H1 (cell line): ENCODE results near the gene HS3ST1. TPM values are rescaled to one million over a fixed set of nuclear protein-coding genes. Genes with fewer than 3 reads are reported as not detected.

Experiments
- CHD7 ChIP-seq: fragments of 300-600 bp; sonication (generic); IDR thresholded peaks from 2 replicates; pipeline ENCODE4 v1.7.1; 2012; ENCODE audit warnings: low read length, moderate library complexity, mild to moderate bottlenecking, inconsistent platforms; ENCODE audit not compliant: insufficient replicate concordance
- E2F6 ChIP-seq: IDR thresholded peaks from 2 replicates; pipeline ENCODE4 v1.6.1; 2012; ENCODE audit warnings: inconsistent platforms
- EP300 ChIP-seq, 2 experiments: IDR thresholded peaks; 1 replicate in 1 of 2; 2 replicates in 1 of 2; pipeline ENCODE4 v1.6.1; 2011 to 2012; ENCODE audit warnings: low read depth in 2 of 2, low read length in 2 of 2, mild to moderate bottlenecking in 2 of 2, borderline replicate concordance in 1 of 2, inconsistent platforms in 1 of 2, moderate library complexity in 1 of 2
- TCF12 ChIP-seq: IDR thresholded peaks from 2 replicates; pipeline ENCODE4 v1.6.1; 2011; ENCODE audit warnings: low read depth, mild to moderate bottlenecking, low read length
- polyA plus RNA-seq, 7 experiments: library from polyadenylated mRNA; depleted of rRNA in 3 of 7; stranded (reverse) in 5 of 7; unstranded in 2 of 7; fragments of >200 nt in 5 of 7; fragments of 200-250 nt in 2 of 7; gene quantifications; 1 replicate in 5 of 7; 2 replicates in 1 of 7; 4 replicates in 1 of 7; pipeline versions ENCODE4 v1.2.1 to v1.2.3, GENCODE V29; 2011 to 2013; ENCODE audit warnings: missing spikeins in 2 of 7, mixed read lengths in 2 of 7
- total RNA-seq: library from RNA; stranded (reverse); fragmentation: NEBNext Ultra II Directional; extraction: Animal tissue kit (Norgen Biotek cat#: 25700); gene quantifications from 2 replicates; pipeline ENCODE4 v1.2.1, GENCODE V29; 2021

Gene HS3ST1
- total and polyA plus RNA-seq, 2 of the 8 experiments (the other 6 are each of a cell fraction or from before 2014, with no cell fraction given) = 0.50 to 1.5 TPM

DNA sequence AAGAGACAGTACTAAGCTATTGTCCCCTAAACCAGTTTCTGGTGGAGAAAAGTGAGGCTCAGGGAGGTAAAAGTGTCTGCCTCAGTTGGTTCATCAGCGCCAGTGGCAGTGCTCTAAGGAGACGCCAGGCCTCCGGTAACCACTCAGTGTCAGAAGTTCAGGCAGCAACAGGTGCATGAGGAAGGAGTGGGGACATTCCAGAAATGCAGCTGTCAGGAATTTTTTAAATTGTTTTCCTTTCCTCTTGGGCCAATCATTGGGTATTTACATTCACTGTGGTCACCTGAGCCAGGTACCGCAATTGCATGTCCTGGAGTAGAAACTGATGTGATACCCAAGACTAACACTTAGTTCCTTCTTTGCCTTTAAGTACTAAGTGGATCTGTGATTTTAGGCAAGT lies 40.2 kb upstream of the HS3ST1 start (continued):
- no peak for TF ChIP-seq CHD7
- TF ChIP-seq EP300 (IDR thresholded peaks at IDR 0.05; ENCODE audit: borderline replicate concordance in 1 of 2, low read depth in 2 of 2, low read length in 2 of 2) = no peak
- TF ChIP-seq E2F6 = no peak
- TF ChIP-seq TCF12 = 0 out of 2 replicates have a peak, but pooled peaks have one; percentile 67
- TF ChIP-seq, all 59 proteins: peak for 3
